Mucosa of stomach (tissue), 1 donor: ENCODE data around the gene FXYD7.

Experiments
- H3K27me3 ChIP-seq: one replicate; pipeline ENCODE4 v1.7.0; 2013; ENCODE audit warnings: mild to moderate bottlenecking, low read length; ENCODE audit not compliant: control insufficient read depth, insufficient read depth
- H3K36me3 ChIP-seq: one replicate; pipeline ENCODE4 v1.7.0; 2013; ENCODE audit warnings: low read length; ENCODE audit not compliant: control insufficient read depth, insufficient read depth
- H3K4me1 ChIP-seq: one replicate; pipeline ENCODE4 v1.7.0; 2013; ENCODE audit warnings: mild to moderate bottlenecking, low read length; ENCODE audit not compliant: control insufficient read depth, insufficient read depth
- H3K4me3 ChIP-seq: one replicate; pipeline ENCODE4 v1.7.0; 2013; ENCODE audit warnings: low read length
- H3K9ac ChIP-seq: one replicate; pipeline ENCODE4 v1.7.0; 2013; ENCODE audit warnings: mild to moderate bottlenecking, low read length, moderate library complexity
- H3K9me3 ChIP-seq: one replicate; pipeline ENCODE4 v1.7.0; 2013; ENCODE audit warnings: mild to moderate bottlenecking, low read length, moderate library complexity; ENCODE audit not compliant: control insufficient read depth
- donor health status: Pancreatic carcinoma.

Gene FXYD7

GRCh38 chr19:35115177-35115951 lies 27.7 kb upstream of the FXYD7 start, which contains the start of gene FXYD3:
TSS of gene FXYD3 (plus strand) at chr19:35115823. CDS start at chr19:35119377, 3,554 bp downstream.
- peaks cover 31% of the 10 kb centered on the region for H3K4me1 ChIP-seq
- H3K4me3 ChIP-seq = peak within 1 kb of the TSS; percentile 89
- H3K9ac ChIP-seq = peak within 1 kb of the TSS; percentile 98
- no peaks in the 10 kb centered on the region for H3K9me3 ChIP-seq
- no peaks in the 10 kb centered on the region for H3K36me3 ChIP-seq
- H3K27me3 ChIP-seq = no peaks in the 10 kb centered on the region

- Histone ChIP-seq H3K36me3 (no peaks in the 10 kb centered on the region), H3K27me3 (no peaks in the 10 kb centered on the region), H3K9me3 (no peaks in the 10 kb centered on the region), H3K9ac (peak overlapping the region; percentile 98), H3K4me3 (peak overlapping the region; percentile 89), H3K4me1 (peaks cover 37% of the 10 kb centered on the region)
These were observed 26.8 kb upstream of the FXYD7 start for GRCh38 chr19:35116072-35116801.

- H3K27me3 ChIP-seq = no peaks in the 10 kb centered on the region
- no peaks in the 10 kb centered on the region for H3K9me3 ChIP-seq
- H3K4me3 ChIP-seq = peak overlapping the region; percentile 89
- peaks cover 46% of the 10 kb centered on the region for H3K4me1 ChIP-seq
- H3K36me3 ChIP-seq = peaks cover 6% of the 10 kb centered on the region
- peak overlapping the region; percentile 98 for H3K9ac ChIP-seq
These were observed 25.9 kb upstream of the FXYD7 start for GRCh38 chr19:35117116-35117515.

GRCh38 chr19:35117799-35118198 lies 25.3 kb upstream of the FXYD7 start:
- no peaks in the 10 kb centered on the region for H3K9me3 ChIP-seq
- H3K36me3 ChIP-seq = peaks cover 6% of the 10 kb centered on the region
- peaks cover 53% of the 10 kb centered on the region for H3K4me1 ChIP-seq
- peak overlapping the region; percentile 26 for H3K4me3 ChIP-seq
- no peaks in the 10 kb centered on the region for H3K27me3 ChIP-seq
- peak overlapping the region; percentile 98 for H3K9ac ChIP-seq

GRCh38 chr19:35118268-35119020 lies 24.6 kb upstream of the FXYD7 start:
- Histone ChIP-seq H3K9ac (peak overlapping the region; percentile 69), H3K27me3 (no peaks in the 10 kb centered on the region), H3K9me3 (no peaks in the 10 kb centered on the region), H3K4me3 (peak overlapping the region; percentile 26), H3K36me3 (peaks cover 6% of the 10 kb centered on the region), H3K4me1 (peaks cover 53% of the 10 kb centered on the region)

- Histone ChIP-seq H3K4me3 (peak overlapping the region; percentile 26), H3K9me3 (no peaks in the 10 kb centered on the region), H3K27me3 (no peaks in the 10 kb centered on the region), H3K4me1 (peaks cover 54% of the 10 kb centered on the region), H3K36me3 (peaks cover 6% of the 10 kb centered on the region), H3K9ac (peak overlapping the region; percentile 69)
These were observed 24.0 kb upstream of the FXYD7 start for GRCh38 chr19:35119091-35119490.

- Histone ChIP-seq H3K4me3 (peak overlapping the region; percentile 26), H3K36me3 (peaks cover 6% of the 10 kb centered on the region), H3K9me3 (no peaks in the 10 kb centered on the region), H3K4me1 (peaks cover 53% of the 10 kb centered on the region), H3K9ac (peak overlapping the region; percentile 69), H3K27me3 (no peaks in the 10 kb centered on the region)
These were observed 23.4 kb upstream of the FXYD7 start for GRCh38 chr19:35119578-35120155.

- Histone ChIP-seq H3K27me3 (no peaks in the 10 kb centered on the region), H3K36me3 (peaks cover 6% of the 10 kb centered on the region), H3K9ac (peak overlapping the region; percentile 56), H3K4me1 (peaks cover 57% of the 10 kb centered on the region), H3K4me3 (peak overlapping the region; percentile 11), H3K9me3 (no peaks in the 10 kb centered on the region)
These were observed 22.6 kb upstream of the FXYD7 start for GRCh38 chr19:35120492-35120891.

GRCh38 chr19:35120898-35121297 lies 22.2 kb upstream of the FXYD7 start:
- Histone ChIP-seq H3K9me3 (no peaks in the 10 kb centered on the region), H3K4me3 (peak overlapping the region; percentile 11), H3K27me3 (no peaks in the 10 kb centered on the region), H3K9ac (peak overlapping the region; percentile 56), H3K4me1 (peaks cover 61% of the 10 kb centered on the region), H3K36me3 (peaks cover 6% of the 10 kb centered on the region)

- Histone ChIP-seq H3K9ac (no peak overlapping the region), H3K36me3 (peaks cover 6% of the 10 kb centered on the region), H3K4me3 (no peak overlapping the region), H3K4me1 (peaks cover 63% of the 10 kb centered on the region), H3K27me3 (no peaks in the 10 kb centered on the region), H3K9me3 (no peaks in the 10 kb centered on the region)
These were observed 20.1 kb upstream of the FXYD7 start for GRCh38 chr19:35122687-35123551.

- Histone ChIP-seq H3K27me3 (no peaks in the 10 kb centered on the region), H3K4me1 (peaks cover 63% of the 10 kb centered on the region), H3K4me3 (no peak overlapping the region), H3K9me3 (no peaks in the 10 kb centered on the region), H3K36me3 (peaks cover 6% of the 10 kb centered on the region), H3K9ac (no peak overlapping the region)
These were observed 19.5 kb upstream of the FXYD7 start for GRCh38 chr19:35123573-35123972.
